IMR-90 (cell line): ENCODE measurements around the gene OR5H6. TPM values are rescaled to one million over a fixed set of nuclear protein-coding genes. Genes with fewer than 3 reads are reported as not detected.

Experiments
- ATAC-seq: fragments of 200-7000 bp; cut with Tn5 transposase; 2 replicates; pipeline ENCODE4 v1.9.1; 2020; ENCODE audit warnings: low read depth, mild to moderate bottlenecking, moderate library complexity
- BruUV-seq: library from RNA; stranded (reverse); fragments of 400-500 nt; replicated peaks from 2 replicates; lab custom pipeline; 2021; lab: Mats Ljungman, UMichigan
- CTCF ChIA-PET: fragments of 300-600 bp; formaldehyde crosslinking; extraction: SDS; loops from one replicate; lab custom pipeline; 2021; ENCODE audit warnings: antibody characterized with exemption; lab: Yijun Ruan, JAX
- POLR2A ChIA-PET: fragments of 300-600 bp; sonication (Branson Sonifier 250); formaldehyde crosslinking; loops from one replicate; lab custom pipeline; 2022; ENCODE audit warnings: antibody characterized with exemption; ENCODE audit not compliant: unreplicated experiment; lab: Charles Lee
- DNase-seq: peaks from one replicate; pipeline ENCODE4 v3.0.0; 2013
- H2AFZ ChIP-seq: replicated peaks from 2 replicates; pipeline ENCODE3; 2013; ENCODE audit warnings: low read length, mild to moderate bottlenecking; ENCODE audit not compliant: poor library complexity
- H2AK5ac ChIP-seq: 2 replicates; pipeline ENCODE4 v1.6.1; 2013; ENCODE audit warnings: low read depth, low read length, inconsistent platforms
- H2AK9ac ChIP-seq: replicated peaks from 2 replicates; pipeline ENCODE3; 2013; ENCODE audit warnings: mild to moderate bottlenecking, low read depth, low read length, moderate library complexity; ENCODE audit not compliant: poor library complexity
- H2BK120ac ChIP-seq: 2 replicates; pipeline ENCODE4 v1.6.1; 2013; ENCODE audit warnings: low read depth, low read length, inconsistent platforms
- H2BK15ac ChIP-seq: 3 replicates; pipeline ENCODE4 v1.6.1; 2013; ENCODE audit warnings: low read depth, low read length, inconsistent platforms
- H2BK20ac ChIP-seq: 2 replicates; pipeline ENCODE4 v1.6.1; 2013; ENCODE audit warnings: low read depth, mild to moderate bottlenecking, inconsistent platforms, low read length, moderate library complexity
- H2BK5ac ChIP-seq: 2 replicates; pipeline ENCODE4 v1.6.1; 2013; ENCODE audit warnings: mild to moderate bottlenecking, low read depth, low read length, inconsistent platforms; ENCODE audit not compliant: poor library complexity, severe bottlenecking
- H3K14ac ChIP-seq: replicated peaks from 2 replicates; pipeline ENCODE4 v1.6.1; 2013; ENCODE audit warnings: low read depth, low read length, inconsistent platforms
- H3K18ac ChIP-seq: 2 replicates; pipeline ENCODE4 v1.6.1; 2013; ENCODE audit warnings: low read depth, low read length, control low read depth
- H3K23ac ChIP-seq: 2 replicates; pipeline ENCODE4 v1.6.1; 2013; ENCODE audit warnings: low read depth, low read length, inconsistent platforms
- H3K27ac ChIP-seq: 2 replicates; pipeline ENCODE4 v1.5.1; 2013; ENCODE audit warnings: mild to moderate bottlenecking, control low read depth, low read length; ENCODE audit not compliant: insufficient read depth
- H3K27me3 ChIP-seq: 2 replicates; pipeline ENCODE4 v1.6.1; 2013; ENCODE audit warnings: low read length; ENCODE audit not compliant: control insufficient read depth, insufficient read depth
- H3K36me3 ChIP-seq: 2 replicates; pipeline ENCODE4 v1.6.1; 2013; ENCODE audit warnings: low read length, mixed read lengths; ENCODE audit not compliant: control insufficient read depth, insufficient read depth
- H3K4ac ChIP-seq: 2 replicates; pipeline ENCODE4 v1.6.1; 2013; ENCODE audit warnings: low read depth, low read length, inconsistent platforms
- H3K4me1 ChIP-seq: 2 replicates; pipeline ENCODE4 v1.6.1; 2013; ENCODE audit warnings: low read length, mixed read lengths; ENCODE audit not compliant: control insufficient read depth, insufficient read depth
- H3K4me2 ChIP-seq: 2 replicates; pipeline ENCODE4 v1.6.1; 2013; ENCODE audit warnings: low read depth, mild to moderate bottlenecking, control low read depth, low read length, moderate library complexity
- H3K4me3 ChIP-seq: 2 replicates; pipeline ENCODE4 v1.5.1; 2013; ENCODE audit warnings: low read depth, mild to moderate bottlenecking, control low read depth, low read length, moderate library complexity; ENCODE audit not compliant: insufficient read depth
- H3K56ac ChIP-seq: 2 replicates; pipeline ENCODE4 v1.6.1; 2013; ENCODE audit warnings: low read length, inconsistent platforms; ENCODE audit not compliant: insufficient read depth; ENCODE audit errors: extremely low read depth
- H3K79me1 ChIP-seq, 2 experiments: 2 replicates each; pipeline ENCODE4 v1.6.1; 2013; ENCODE audit warnings: low read length in 2 of 2, inconsistent platforms in 1 of 2, low read depth in 1 of 2
- H3K9ac ChIP-seq: 2 replicates; pipeline ENCODE4 v1.6.1; 2013; ENCODE audit warnings: low read depth, low read length, control low read depth
- H3K9me1 ChIP-seq: 2 replicates; pipeline ENCODE4 v1.6.1; 2013; ENCODE audit warnings: low read length, inconsistent platforms; ENCODE audit not compliant: insufficient read depth
- H3K9me3 ChIP-seq: 2 replicates; pipeline ENCODE4 v1.6.1; 2013; ENCODE audit warnings: low read length; ENCODE audit not compliant: control insufficient read depth, insufficient read depth
- H4K20me1 ChIP-seq: 2 replicates; pipeline ENCODE4 v1.6.1; 2013; ENCODE audit warnings: low read length, inconsistent platforms; ENCODE audit not compliant: insufficient read depth
- H4K5ac ChIP-seq: 2 replicates; pipeline ENCODE4 v1.6.1; 2013; ENCODE audit warnings: mild to moderate bottlenecking, low read depth, low read length, control low read depth
- H4K8ac ChIP-seq, 2 experiments: 2 replicates each; pipeline ENCODE4 v1.6.1; 2013; ENCODE audit warnings: low read depth in 2 of 2, low read length in 2 of 2, control low read depth in 1 of 2, inconsistent platforms in 1 of 2
- H4K91ac ChIP-seq: 2 replicates; pipeline ENCODE4 v1.6.1; 2013; ENCODE audit warnings: low read depth, low read length, inconsistent platforms; ENCODE audit not compliant: insufficient read depth
- BHLHE40 ChIP-seq: fragments of 150-350 bp; IDR thresholded peaks from 2 replicates; pipeline ENCODE4 v1.6.1; 2016; ENCODE audit warnings: mild to moderate bottlenecking, low read depth, low read length
- CEBPB ChIP-seq: IDR thresholded peaks from 2 replicates; pipeline ENCODE4 v1.6.1; 2012; ENCODE audit warnings: low read depth, low read length, improper control_type of control experiment
- CHD1 ChIP-seq: IDR thresholded peaks from 2 replicates; pipeline ENCODE4 v1.6.1; 2012; ENCODE audit warnings: low read depth, low read length, improper control_type of control experiment
- ELK1 ChIP-seq: fragments of 150-350 bp; IDR thresholded peaks from 2 replicates; pipeline ENCODE4 v1.6.1; 2016; ENCODE audit warnings: low read depth, mild to moderate bottlenecking, low read length, moderate library complexity, borderline replicate concordance
- FOS ChIP-seq: fragments of 150-350 bp; IDR thresholded peaks from 2 replicates; pipeline ENCODE4 v1.6.1; 2016; ENCODE audit warnings: low read depth, low read length
- MAFK ChIP-seq: IDR thresholded peaks from 2 replicates; pipeline ENCODE4 v1.6.1; 2012; ENCODE audit warnings: low read depth, low read length, improper control_type of control experiment
- MAZ ChIP-seq: IDR thresholded peaks from 2 replicates; pipeline ENCODE4 v1.6.1; 2012; ENCODE audit warnings: low read depth, mild to moderate bottlenecking, low read length, improper control_type of control experiment, moderate library complexity, borderline replicate concordance
- NFE2L2 ChIP-seq: fragments of 150-350 bp; IDR thresholded peaks from 2 replicates; pipeline ENCODE4 v1.6.1; 2016; ENCODE audit warnings: low read depth, mild to moderate bottlenecking, low read length
- POLR2A ChIP-seq: IDR thresholded peaks from 2 replicates; pipeline ENCODE4 v1.6.1; 2012; ENCODE audit warnings: mild to moderate bottlenecking, low read depth, low read length
- RAD21 ChIP-seq: IDR thresholded peaks from 2 replicates; pipeline ENCODE4 v1.6.1; 2012; ENCODE audit warnings: low read length, improper control_type of control experiment
- RCOR1 ChIP-seq: IDR thresholded peaks from 2 replicates; pipeline ENCODE4 v1.6.1; 2012; ENCODE audit warnings: mild to moderate bottlenecking, low read length, improper control_type of control experiment; ENCODE audit not compliant: insufficient replicate concordance
- RFX5 ChIP-seq: IDR thresholded peaks from 2 replicates; pipeline ENCODE4 v1.8.0; 2012; ENCODE audit warnings: low read depth, mild to moderate bottlenecking, low read length, moderate library complexity
- WGBS, 2 experiments: methylation state at CpG; one replicate each; pipeline versions ENCODE4 v1.1.5 to v1.1.7; 2013; ENCODE audit warnings: missing lambda C conversion rate in 2 of 2; ENCODE audit not compliant: insufficient read length in 1 of 2; ENCODE audit errors: extremely low coverage in 2 of 2; 5-methylcytosine and 5-hydroxymethylcytosine counted together
- dilution Hi-C: fragments of 300-500 bp; cut with HindIII; formaldehyde crosslinking; loops from one replicate; pipeline ENCODE4 v1.14.3; 2018; ENCODE audit warnings: low sequenced_read_pairs; ENCODE audit not compliant: unreplicated experiment
- in situ Hi-C: fragments of 300-500 bp; cut with MboI; formaldehyde crosslinking; loops from 3 replicates; pipeline ENCODE4 v1.14.3; 2019; ENCODE audit warnings: low sequenced_read_pairs, inconsistent platforms, mixed read lengths
- intact Hi-C: fragments of 100-400 bp; cut with micrococcal nuclease; formaldehyde crosslinking; loops from 2 replicates; pipeline ENCODE4 v1.10.0; 2022
- polyA plus RNA-seq, 3 experiments: library from polyadenylated mRNA; depleted of rRNA; stranded (reverse); fragments of >200 nt; gene quantifications; 2 replicates each; pipeline ENCODE4 v1.2.3, GENCODE V29; 2012; ENCODE audit warnings: low replicate concordance in 1 of 3
- total RNA-seq: library from RNA; depleted of rRNA; stranded (reverse); fragments of >200 nt; gene quantifications from 2 replicates; pipeline ENCODE4 v1.2.3, GENCODE V29; 2012
- TF ChIP-seq, protein P1 (sequence below): conservative IDR thresholded peaks from 2 replicates; pipeline ENCODE4 v1.5.1; 2012; ENCODE audit warnings: mild to moderate bottlenecking, low read depth, low read length, improper control_type of control experiment
- TF ChIP-seq, protein P2 (sequence below): fragments of 150-350 bp; IDR thresholded peaks from 2 replicates; pipeline ENCODE4 v1.6.1; 2017; ENCODE audit warnings: mild to moderate bottlenecking, antibody characterized with exemption, low read length, low read depth

OR5H6 gene
- total and polyA plus RNA-seq, 2 of the 4 experiments (the other 2 are of a cell fraction): not detected

DNA sequence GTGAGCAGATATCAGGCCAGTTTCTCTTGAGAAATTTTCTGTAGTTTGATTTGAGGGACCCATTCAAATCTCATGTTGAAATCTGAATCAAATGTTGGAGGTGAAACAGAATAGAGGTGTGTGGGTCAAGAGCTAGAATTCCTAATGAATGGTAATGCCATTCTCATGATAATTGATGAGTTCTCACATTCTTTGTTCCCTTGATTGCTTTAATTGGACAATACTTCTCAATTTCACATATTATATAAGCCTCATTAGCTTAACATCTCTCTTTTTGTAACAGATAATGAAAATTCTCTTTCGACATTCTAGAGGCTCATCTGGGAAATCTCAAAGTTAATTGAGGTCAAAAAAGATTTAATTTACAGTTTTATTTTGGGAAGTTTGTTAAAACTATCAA lies 21.9 kb upstream of the OR5H6 start:
- no peak overlapping the region for H2BK20ac ChIP-seq
- H3K4ac ChIP-seq: no peak overlapping the region
- no peak overlapping the region for H3K4me2 ChIP-seq
- in situ Hi-C loops: no loop called here
- dilution Hi-C loops: no loop called here
- no peak overlapping the region for H2AFZ ChIP-seq
- no peak overlapping the region for H3K56ac ChIP-seq
- no peak overlapping the region for H2AK9ac ChIP-seq
- intact Hi-C loops: no loop called here
- no CpG with 5 or more reads among the region's 1 CpG for WGBS, 2 experiments
- H3K14ac ChIP-seq: no peak overlapping the region
- no peak overlapping the region for H4K91ac ChIP-seq
- TF ChIP-seq, protein P1, sequence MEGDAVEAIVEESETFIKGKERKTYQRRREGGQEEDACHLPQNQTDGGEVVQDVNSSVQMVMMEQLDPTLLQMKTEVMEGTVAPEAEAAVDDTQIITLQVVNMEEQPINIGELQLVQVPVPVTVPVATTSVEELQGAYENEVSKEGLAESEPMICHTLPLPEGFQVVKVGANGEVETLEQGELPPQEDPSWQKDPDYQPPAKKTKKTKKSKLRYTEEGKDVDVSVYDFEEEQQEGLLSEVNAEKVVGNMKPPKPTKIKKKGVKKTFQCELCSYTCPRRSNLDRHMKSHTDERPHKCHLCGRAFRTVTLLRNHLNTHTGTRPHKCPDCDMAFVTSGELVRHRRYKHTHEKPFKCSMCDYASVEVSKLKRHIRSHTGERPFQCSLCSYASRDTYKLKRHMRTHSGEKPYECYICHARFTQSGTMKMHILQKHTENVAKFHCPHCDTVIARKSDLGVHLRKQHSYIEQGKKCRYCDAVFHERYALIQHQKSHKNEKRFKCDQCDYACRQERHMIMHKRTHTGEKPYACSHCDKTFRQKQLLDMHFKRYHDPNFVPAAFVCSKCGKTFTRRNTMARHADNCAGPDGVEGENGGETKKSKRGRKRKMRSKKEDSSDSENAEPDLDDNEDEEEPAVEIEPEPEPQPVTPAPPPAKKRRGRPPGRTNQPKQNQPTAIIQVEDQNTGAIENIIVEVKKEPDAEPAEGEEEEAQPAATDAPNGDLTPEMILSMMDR: no peak
- TF ChIP-seq POLR2A (no peak), CHD1 (no peak), ELK1 (no peak), NFE2L2 (no peak), BHLHE40 (no peak), FOS (no peak), RCOR1 (no peak), MAFK (no peak), RFX5 (no peak), CEBPB (no peak), MAZ (no peak), RAD21 (no peak)
- TF ChIP-seq, protein P2, sequence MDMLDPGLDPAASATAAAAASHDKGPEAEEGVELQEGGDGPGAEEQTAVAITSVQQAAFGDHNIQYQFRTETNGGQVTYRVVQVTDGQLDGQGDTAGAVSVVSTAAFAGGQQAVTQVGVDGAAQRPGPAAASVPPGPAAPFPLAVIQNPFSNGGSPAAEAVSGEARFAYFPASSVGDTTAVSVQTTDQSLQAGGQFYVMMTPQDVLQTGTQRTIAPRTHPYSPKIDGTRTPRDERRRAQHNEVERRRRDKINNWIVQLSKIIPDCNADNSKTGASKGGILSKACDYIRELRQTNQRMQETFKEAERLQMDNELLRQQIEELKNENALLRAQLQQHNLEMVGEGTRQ: no peak
- ATAC-seq (no peak), DNase-seq (no peak)
- BruUV-seq: no TSS peak
- H2BK120ac ChIP-seq: no peak overlapping the region
- no peak overlapping the region for H3K23ac ChIP-seq
- H2BK5ac ChIP-seq: no peak overlapping the region
- ChIA-PET CTCF (interaction anchor here (1.4 kb wide), 1 partner anchor 11 kb away, joined by 6 read pairs; no protein-coding TSS in a partner anchor), POLR2A (no interaction called here)
- H2BK15ac ChIP-seq: no peak overlapping the region
- H4K5ac ChIP-seq: no peak overlapping the region
- H4K20me1 ChIP-seq: no peaks in the 10 kb centered on the region
- no peaks in the 10 kb centered on the region for H3K4me1 ChIP-seq
- no peaks in the 10 kb centered on the region for H3K9me1 ChIP-seq
- no peak overlapping the region for H3K9ac ChIP-seq
- no peak overlapping the region for H2AK5ac ChIP-seq
- H3K27ac ChIP-seq: no peak overlapping the region
- no peak overlapping the region for H4K8ac ChIP-seq
- no peaks in the 10 kb centered on the region for H3K27me3 ChIP-seq
- H3K79me1 ChIP-seq: no peaks in the 10 kb centered on the region
- H3K18ac ChIP-seq: no peak overlapping the region
- no peaks in the 10 kb centered on the region for H3K9me3 ChIP-seq
- H3K4me3 ChIP-seq: no peak overlapping the region
- no peaks in the 10 kb centered on the region for H3K36me3 ChIP-seq
